ENCODE results near the gene SDHAF2.

SDHAF2 gene

GRCh38 chr11:61404641-61405040 lies 25.3 kb upstream of the SDHAF2 start:
- peaks cover 49 to 56% of the 10 kb centered on the region in 2 donors for H3K36me3 ChIP-seq (ENCODE audit: control insufficient read depth in 2 of 2, insufficient read depth in 2 of 2, low read length in 2 of 2)
- H3K4me3 ChIP-seq (ENCODE audit: low read length in 2 of 2): no peak overlapping the region
- H3K27ac ChIP-seq (ENCODE audit: low read length): no peak overlapping the region
- H3K9ac ChIP-seq (ENCODE audit: low read length in 2 of 2): no peak overlapping the region
- no peaks in the 10 kb centered on the region for H3K4me1 ChIP-seq (ENCODE audit: control insufficient read depth, insufficient read depth, low read length)
- no peaks in the 10 kb centered on the region for H3K9me3 ChIP-seq (ENCODE audit: control insufficient read depth in 2 of 2, low read length in 2 of 2)
- H3K27me3 ChIP-seq (ENCODE audit: control insufficient read depth in 1 of 2, insufficient read depth in 2 of 2, low read length in 2 of 2): no peaks in the 10 kb centered on the region

- Histone ChIP-seq H3K27ac (ENCODE audit: low read length) (no peak overlapping the region), H3K36me3 (ENCODE audit: control insufficient read depth in 2 of 2, insufficient read depth in 2 of 2, low read length in 2 of 2) (peaks cover 63 to 66% of the 10 kb centered on the region in 2 donors)
These were observed 23.9 kb upstream of the SDHAF2 start for GRCh38 chr11:61406067-61406466.

GRCh38 chr11:61406991-61407728 lies 22.8 kb upstream of the SDHAF2 start:
- H3K36me3 ChIP-seq (ENCODE audit: control insufficient read depth in 2 of 2, insufficient read depth in 2 of 2, low read length in 2 of 2): peaks cover 71 to 72% of the 10 kb centered on the region in 2 donors
- no peak overlapping the region for H3K27ac ChIP-seq (ENCODE audit: low read length)
- no peaks in the 10 kb centered on the region for H3K4me1 ChIP-seq (ENCODE audit: control insufficient read depth, insufficient read depth, low read length)

More at GRCh38 chr11:61406067-61406466, 23.9 kb upstream of the SDHAF2 start:
- H3K4me1 ChIP-seq (ENCODE audit: control insufficient read depth, insufficient read depth, low read length): no peaks in the 10 kb centered on the region
- H3K4me3 ChIP-seq (ENCODE audit: low read length in 2 of 2): no peak overlapping the region
- no peaks in the 10 kb centered on the region for H3K27me3 ChIP-seq (ENCODE audit: control insufficient read depth in 1 of 2, insufficient read depth in 2 of 2, low read length in 2 of 2)
- H3K9me3 ChIP-seq (ENCODE audit: control insufficient read depth in 2 of 2, low read length in 2 of 2): no peaks in the 10 kb centered on the region
- H3K9ac ChIP-seq (ENCODE audit: low read length in 2 of 2): no peak overlapping the region

GRCh38 chr11:61411589-61411988 lies 18.3 kb upstream of the SDHAF2 start:
- Histone ChIP-seq H3K9ac (ENCODE audit: low read length in 2 of 2) (no peak overlapping the region), H3K27me3 (ENCODE audit: control insufficient read depth in 1 of 2, insufficient read depth in 2 of 2, low read length in 2 of 2) (no peaks in the 10 kb centered on the region), H3K27ac (ENCODE audit: low read length) (no peak overlapping the region), H3K4me1 (ENCODE audit: control insufficient read depth, insufficient read depth, low read length) (no peaks in the 10 kb centered on the region), H3K36me3 (ENCODE audit: control insufficient read depth in 2 of 2, insufficient read depth in 2 of 2, low read length in 2 of 2) (peaks cover 70 to 77% of the 10 kb centered on the region in 2 donors), H3K9me3 (ENCODE audit: control insufficient read depth in 2 of 2, low read length in 2 of 2) (no peaks in the 10 kb centered on the region), H3K4me3 (ENCODE audit: low read length in 2 of 2) (no peak overlapping the region)

More at GRCh38 chr11:61406991-61407728, 22.8 kb upstream of the SDHAF2 start:
- H3K27me3 ChIP-seq (ENCODE audit: control insufficient read depth in 1 of 2, insufficient read depth in 2 of 2, low read length in 2 of 2): no peaks in the 10 kb centered on the region
- H3K9ac ChIP-seq (ENCODE audit: low read length in 2 of 2): no peak overlapping the region
- no peak overlapping the region for H3K4me3 ChIP-seq (ENCODE audit: low read length in 2 of 2)
- H3K9me3 ChIP-seq (ENCODE audit: control insufficient read depth in 2 of 2, low read length in 2 of 2): no peaks in the 10 kb centered on the region

GRCh38 chr11:61413496-61413895 lies 16.4 kb upstream of the SDHAF2 start:
- Histone ChIP-seq H3K36me3 (ENCODE audit: control insufficient read depth in 2 of 2, insufficient read depth in 2 of 2, low read length in 2 of 2) (peaks cover 73 to 74% of the 10 kb centered on the region in 2 donors), H3K4me1 (ENCODE audit: control insufficient read depth, insufficient read depth, low read length) (no peaks in the 10 kb centered on the region), H3K4me3 (ENCODE audit: low read length in 2 of 2) (no peak overlapping the region), H3K9ac (ENCODE audit: low read length in 2 of 2) (no peak overlapping the region), H3K27ac (ENCODE audit: low read length) (no peak overlapping the region), H3K27me3 (ENCODE audit: control insufficient read depth in 1 of 2, insufficient read depth in 2 of 2, low read length in 2 of 2) (no peaks in the 10 kb centered on the region), H3K9me3 (ENCODE audit: control insufficient read depth in 2 of 2, low read length in 2 of 2) (no peaks in the 10 kb centered on the region)

GRCh38 chr11:61414547-61414946 lies 15.4 kb upstream of the SDHAF2 start:
- Histone ChIP-seq H3K4me3 (ENCODE audit: low read length in 2 of 2) (no peak overlapping the region), H3K36me3 (ENCODE audit: control insufficient read depth in 2 of 2, insufficient read depth in 2 of 2, low read length in 2 of 2) (peaks cover 74 to 75% of the 10 kb centered on the region in 2 donors), H3K4me1 (ENCODE audit: control insufficient read depth, insufficient read depth, low read length) (no peaks in the 10 kb centered on the region), H3K27ac (ENCODE audit: low read length) (no peak overlapping the region), H3K27me3 (ENCODE audit: control insufficient read depth in 1 of 2, insufficient read depth in 2 of 2, low read length in 2 of 2) (no peaks in the 10 kb centered on the region), H3K9me3 (ENCODE audit: control insufficient read depth in 2 of 2, low read length in 2 of 2) (no peaks in the 10 kb centered on the region), H3K9ac (ENCODE audit: low read length in 2 of 2) (no peak overlapping the region)

GRCh38 chr11:61415381-61415780 lies 14.5 kb upstream of the SDHAF2 start:
- Histone ChIP-seq H3K36me3 (ENCODE audit: control insufficient read depth in 2 of 2, insufficient read depth in 2 of 2, low read length in 2 of 2) (peaks cover 75% of the 10 kb centered on the region in 2 donors), H3K4me3 (ENCODE audit: low read length in 2 of 2) (no peak overlapping the region), H3K27ac (ENCODE audit: low read length) (no peak overlapping the region), H3K9me3 (ENCODE audit: control insufficient read depth in 2 of 2, low read length in 2 of 2) (no peaks in the 10 kb centered on the region), H3K4me1 (ENCODE audit: control insufficient read depth, insufficient read depth, low read length) (no peaks in the 10 kb centered on the region), H3K9ac (ENCODE audit: low read length in 2 of 2) (no peak overlapping the region), H3K27me3 (ENCODE audit: control insufficient read depth in 1 of 2, insufficient read depth in 2 of 2, low read length in 2 of 2) (no peaks in the 10 kb centered on the region)

- peaks cover 71% of the 10 kb centered on the region in 2 donors for H3K36me3 ChIP-seq (ENCODE audit: control insufficient read depth in 2 of 2, insufficient read depth in 2 of 2, low read length in 2 of 2)
- H3K27me3 ChIP-seq (ENCODE audit: control insufficient read depth in 1 of 2, insufficient read depth in 2 of 2, low read length in 2 of 2): no peaks in the 10 kb centered on the region
- H3K4me1 ChIP-seq (ENCODE audit: control insufficient read depth, insufficient read depth, low read length): peaks cover 3% of the 10 kb centered on the region
- no peak overlapping the region for H3K4me3 ChIP-seq (ENCODE audit: low read length in 2 of 2)
- H3K9ac ChIP-seq (ENCODE audit: low read length in 2 of 2): no peak overlapping the region
- no peak overlapping the region for H3K27ac ChIP-seq (ENCODE audit: low read length)
- H3K9me3 ChIP-seq (ENCODE audit: control insufficient read depth in 2 of 2, low read length in 2 of 2): no peaks in the 10 kb centered on the region
These were observed 13.0 kb upstream of the SDHAF2 start for GRCh38 chr11:61416941-61417340.

- H3K4me1 ChIP-seq (ENCODE audit: control insufficient read depth, insufficient read depth, low read length): peaks cover 3% of the 10 kb centered on the region
- H3K36me3 ChIP-seq (ENCODE audit: control insufficient read depth in 2 of 2, insufficient read depth in 2 of 2, low read length in 2 of 2): peaks cover 68 to 71% of the 10 kb centered on the region in 2 donors
- H3K27me3 ChIP-seq (ENCODE audit: control insufficient read depth in 1 of 2, insufficient read depth in 2 of 2, low read length in 2 of 2): no peaks in the 10 kb centered on the region
- H3K9me3 ChIP-seq (ENCODE audit: control insufficient read depth in 2 of 2, low read length in 2 of 2): no peaks in the 10 kb centered on the region
- H3K4me3 ChIP-seq (ENCODE audit: low read length in 2 of 2): no peak overlapping the region
- H3K9ac ChIP-seq (ENCODE audit: low read length in 2 of 2): no peak overlapping the region
- H3K27ac ChIP-seq (ENCODE audit: low read length): no peak overlapping the region
These were observed 12.3 kb upstream of the SDHAF2 start for GRCh38 chr11:61417670-61418069.

GRCh38 chr11:61418136-61418535 lies 11.8 kb upstream of the SDHAF2 start:
- H3K27ac ChIP-seq (ENCODE audit: low read length): no peak overlapping the region
- no peaks in the 10 kb centered on the region for H3K9me3 ChIP-seq (ENCODE audit: control insufficient read depth in 2 of 2, low read length in 2 of 2)
- peaks cover 3% of the 10 kb centered on the region for H3K4me1 ChIP-seq (ENCODE audit: control insufficient read depth, insufficient read depth, low read length)
- H3K27me3 ChIP-seq (ENCODE audit: control insufficient read depth in 1 of 2, insufficient read depth in 2 of 2, low read length in 2 of 2): no peaks in the 10 kb centered on the region
- peaks cover 64 to 66% of the 10 kb centered on the region in 2 donors for H3K36me3 ChIP-seq (ENCODE audit: control insufficient read depth in 2 of 2, insufficient read depth in 2 of 2, low read length in 2 of 2)
- H3K9ac ChIP-seq (ENCODE audit: low read length in 2 of 2): no peak overlapping the region
- H3K4me3 ChIP-seq (ENCODE audit: low read length in 2 of 2): no peak overlapping the region

GRCh38 chr11:61422226-61422625 lies 7.7 kb upstream of the SDHAF2 start:
- peaks cover 53 to 58% of the 10 kb centered on the region in 2 donors for H3K36me3 ChIP-seq (ENCODE audit: control insufficient read depth in 2 of 2, insufficient read depth in 2 of 2, low read length in 2 of 2)
- H3K4me1 ChIP-seq (ENCODE audit: control insufficient read depth, insufficient read depth, low read length): peaks cover 6% of the 10 kb centered on the region

More at GRCh38 chr11:61422226-61422625, 7.7 kb upstream of the SDHAF2 start:
- Histone ChIP-seq H3K27ac (ENCODE audit: low read length) (no peak overlapping the region), H3K27me3 (ENCODE audit: control insufficient read depth in 1 of 2, insufficient read depth in 2 of 2, low read length in 2 of 2) (no peaks in the 10 kb centered on the region), H3K9me3 (ENCODE audit: control insufficient read depth in 2 of 2, low read length in 2 of 2) (no peaks in the 10 kb centered on the region), H3K4me3 (ENCODE audit: low read length in 2 of 2) (no peak overlapping the region), H3K9ac (ENCODE audit: low read length in 2 of 2) (no peak overlapping the region)
